ENCODE data around the gene IMP4. TPM values are rescaled to one million over a fixed set of nuclear protein-coding genes. Genes with fewer than 3 reads are reported as not detected.

The IMP4 gene
- polyA plus RNA-seq, 3 donors, result 57.6 to 81.2 (median 58.5) TPM

DNA sequence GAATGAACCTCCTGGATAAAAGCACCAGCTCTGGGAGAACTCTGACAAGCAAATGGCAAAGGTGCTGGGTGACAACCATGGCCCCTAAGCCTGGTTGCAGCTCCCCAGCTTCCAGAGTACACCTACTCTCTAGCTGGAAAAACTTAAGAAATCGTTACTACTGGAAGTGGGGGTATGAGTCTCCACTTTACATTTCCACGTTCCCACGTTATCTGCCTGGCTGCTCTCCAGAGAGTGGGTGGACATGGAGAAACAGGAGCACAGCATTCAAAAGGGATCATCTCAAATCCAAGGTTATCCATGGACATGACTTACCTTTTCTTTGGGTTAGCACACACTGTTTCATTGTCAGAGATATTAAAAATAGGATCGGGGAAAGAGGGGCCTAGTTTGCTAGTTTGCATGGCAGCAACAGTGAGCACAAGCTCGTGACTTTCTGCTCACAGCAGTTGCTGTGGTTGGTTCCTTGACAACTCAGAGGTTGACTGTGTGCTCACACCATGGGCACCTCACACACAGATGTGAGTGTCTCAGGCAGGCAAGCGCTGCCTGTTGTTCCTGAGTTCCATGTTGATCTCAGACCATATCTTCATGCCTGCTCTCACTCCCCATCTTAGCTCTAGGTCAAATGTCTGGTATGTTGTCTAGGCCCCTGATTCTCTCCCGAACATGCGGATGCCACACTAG is 45.7 kb downstream of the IMP4 start:
- intact Hi-C loops (cut with micrococcal nuclease), result no loop called here
- peak overlapping the region in 1 of 7 donors; percentile 19 for H3K27ac Mint-ChIP-seq
- H3K4me1 Mint-ChIP-seq, result peaks cover 47% of the 10 kb centered on the region
- no peaks in the 10 kb centered on the region for H3K27me3 ChIP-seq (ENCODE audit: control insufficient read depth in 2 of 2, insufficient read depth in 2 of 2, low read length in 2 of 2)
- H3K4me2 ChIP-seq (replicated peaks; ENCODE audit: extremely low read depth, low read length, poor library complexity, severe bottlenecking), result no peak overlapping the region
- no peak for DNase-seq
- peaks cover 0 to 2% (median 0%) of the 10 kb centered on the region in 7 donors for H3K9me3 Mint-ChIP-seq
- no peak overlapping the region for H3K4me3 ChIP-seq (replicated peaks in 1 of 3; ENCODE audit: low read depth in 2 of 3, low read length in 3 of 3)
- no peak overlapping the region for H3K9ac ChIP-seq (ENCODE audit: insufficient read depth, low read length, poor library complexity, severe bottlenecking)
- no peak overlapping the region for H2AFZ ChIP-seq (ENCODE audit: insufficient read depth, low read depth, low read length, poor library complexity, severe bottlenecking)
- H3K36me3 Mint-ChIP-seq, result peaks cover 10 to 30% of the 10 kb centered on the region in 2 donors
- no peaks in the 10 kb centered on the region for H4K20me1 ChIP-seq (ENCODE audit: insufficient read depth, low read length)
- no peaks in the 10 kb centered on the region for H3K9me3 ChIP-seq (replicated peaks in 1 of 2; ENCODE audit: control insufficient read depth in 1 of 2, insufficient read depth in 1 of 2, low read length in 2 of 2)
- H3K27me3 Mint-ChIP-seq (ENCODE audit: low read depth in 3 of 3), result peaks cover 0 to 5% (median 3%) of the 10 kb centered on the region in 3 donors
- peaks cover 7% of the 10 kb centered on the region for H3K79me2 ChIP-seq (ENCODE audit: insufficient read depth, low read length)
- H3K4me1 ChIP-seq (ENCODE audit: control insufficient read depth in 1 of 2, insufficient read depth in 2 of 2, low read length in 2 of 2), result peaks cover 41 to 46% of the 10 kb centered on the region in 2 donors
- TF ChIP-seq, protein P1, sequence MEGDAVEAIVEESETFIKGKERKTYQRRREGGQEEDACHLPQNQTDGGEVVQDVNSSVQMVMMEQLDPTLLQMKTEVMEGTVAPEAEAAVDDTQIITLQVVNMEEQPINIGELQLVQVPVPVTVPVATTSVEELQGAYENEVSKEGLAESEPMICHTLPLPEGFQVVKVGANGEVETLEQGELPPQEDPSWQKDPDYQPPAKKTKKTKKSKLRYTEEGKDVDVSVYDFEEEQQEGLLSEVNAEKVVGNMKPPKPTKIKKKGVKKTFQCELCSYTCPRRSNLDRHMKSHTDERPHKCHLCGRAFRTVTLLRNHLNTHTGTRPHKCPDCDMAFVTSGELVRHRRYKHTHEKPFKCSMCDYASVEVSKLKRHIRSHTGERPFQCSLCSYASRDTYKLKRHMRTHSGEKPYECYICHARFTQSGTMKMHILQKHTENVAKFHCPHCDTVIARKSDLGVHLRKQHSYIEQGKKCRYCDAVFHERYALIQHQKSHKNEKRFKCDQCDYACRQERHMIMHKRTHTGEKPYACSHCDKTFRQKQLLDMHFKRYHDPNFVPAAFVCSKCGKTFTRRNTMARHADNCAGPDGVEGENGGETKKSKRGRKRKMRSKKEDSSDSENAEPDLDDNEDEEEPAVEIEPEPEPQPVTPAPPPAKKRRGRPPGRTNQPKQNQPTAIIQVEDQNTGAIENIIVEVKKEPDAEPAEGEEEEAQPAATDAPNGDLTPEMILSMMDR (IDR thresholded peaks at IDR 0.05), result no peak
- no peak overlapping the region for H3K27ac ChIP-seq (ENCODE audit: low read depth in 1 of 2, low read length in 2 of 2)
- H3K36me3 ChIP-seq (replicated peaks in 1 of 2; ENCODE audit: control insufficient read depth in 1 of 2, insufficient read depth in 2 of 2, low read length in 2 of 2), result peaks cover 0 to 2% of the 10 kb centered on the region in 2 donors
- WGBS (ENCODE audit: insufficient coverage), result 94% methylated on average over 3 of the region's 8 CpGs
- H3K4me3 Mint-ChIP-seq, result no peak overlapping the region

DNA sequence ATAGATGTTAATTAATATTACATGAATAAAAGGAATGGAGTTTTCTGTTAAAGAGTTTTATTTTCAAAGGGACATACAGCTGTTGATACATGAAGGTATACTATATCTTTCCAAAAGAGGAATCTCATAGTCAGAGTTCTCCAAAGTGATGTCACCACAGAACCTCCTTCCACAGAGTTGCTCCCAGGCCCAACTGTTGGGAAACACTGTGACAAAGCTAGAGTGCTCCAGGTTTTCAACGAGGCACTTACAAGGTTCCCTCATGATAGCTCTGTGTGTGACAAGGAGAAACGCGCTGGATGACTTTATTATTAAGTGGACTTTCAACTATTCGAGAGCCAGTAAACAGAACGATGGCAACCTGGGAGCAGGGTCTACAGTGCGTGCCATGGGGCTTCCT is 46.7 kb downstream of the IMP4 start:
- H3K27me3 ChIP-seq (ENCODE audit: control insufficient read depth in 2 of 2, insufficient read depth in 2 of 2, low read length in 2 of 2), result no peaks in the 10 kb centered on the region
- peaks cover 6% of the 10 kb centered on the region for H3K79me2 ChIP-seq (ENCODE audit: insufficient read depth, low read length)
- TF ChIP-seq, protein P1 (IDR thresholded peaks at IDR 0.05), result no peak
- no peak overlapping the region for H3K4me2 ChIP-seq (replicated peaks; ENCODE audit: extremely low read depth, low read length, poor library complexity, severe bottlenecking)
- peaks cover 41 to 46% of the 10 kb centered on the region in 2 donors for H3K4me1 ChIP-seq (ENCODE audit: control insufficient read depth in 1 of 2, insufficient read depth in 2 of 2, low read length in 2 of 2)
- H3K9ac ChIP-seq (ENCODE audit: insufficient read depth, low read length, poor library complexity, severe bottlenecking), result no peak overlapping the region
- H3K4me3 ChIP-seq (replicated peaks in 1 of 3; ENCODE audit: low read depth in 2 of 3, low read length in 3 of 3), result no peak overlapping the region
- Mint-ChIP-seq H3K27ac (peak overlapping the region in 1 of 7 donors; percentile 11), H3K27me3 (ENCODE audit: low read depth in 3 of 3) (peaks cover 2 to 5% (median 4%) of the 10 kb centered on the region in 3 donors), H3K36me3 (peaks cover 14 to 24% of the 10 kb centered on the region in 2 donors), H3K9me3 (peaks cover 0 to 3% (median 0%) of the 10 kb centered on the region in 7 donors), H3K4me3 (no peak overlapping the region), H3K4me1 (peaks cover 47% of the 10 kb centered on the region)
- H3K36me3 ChIP-seq (replicated peaks in 1 of 2; ENCODE audit: control insufficient read depth in 1 of 2, insufficient read depth in 2 of 2, low read length in 2 of 2), result no peaks in the 10 kb centered on the region
- H3K27ac ChIP-seq (ENCODE audit: low read depth in 1 of 2, low read length in 2 of 2), result peak overlapping the region in 1 of 2 donors; percentile 97
- no peak overlapping the region for H2AFZ ChIP-seq (ENCODE audit: insufficient read depth, low read depth, low read length, poor library complexity, severe bottlenecking)
- 100% methylated on average over 3 of the region's 6 CpGs for WGBS (ENCODE audit: insufficient coverage)
- peak in 1 of 3 donors; percentile 5 for DNase-seq
- no peaks in the 10 kb centered on the region for H3K9me3 ChIP-seq (replicated peaks in 1 of 2; ENCODE audit: control insufficient read depth in 1 of 2, insufficient read depth in 1 of 2, low read length in 2 of 2)
- no peaks in the 10 kb centered on the region for H4K20me1 ChIP-seq (ENCODE audit: insufficient read depth, low read length)
- intact Hi-C loops (cut with micrococcal nuclease), result no loop called here

Measured in CD14-positive monocyte (primary cell).